K562 (cell line): ENCODE measurements around the gene ALKBH3. TPM values are rescaled to one million over a fixed set of nuclear protein-coding genes. Genes with fewer than 3 reads are reported as not detected.

Source experiments
- CBX1 ChIP-seq: sonication (generic); IDR thresholded peaks from 2 replicates; pipeline ENCODE4 v1.6.1; 2016; ENCODE audit warnings: antibody characterized with exemption, low read depth, mild to moderate bottlenecking
- E2F5 ChIP-seq: sonication (generic); formaldehyde crosslinking; IDR thresholded peaks from 2 replicates; pipeline ENCODE4 v1.8.0; 2022; ENCODE audit warnings: mild to moderate bottlenecking, missing genetic modification reagents
- EP300 ChIP-seq: IDR thresholded peaks from 2 replicates; pipeline ENCODE4 v1.6.1; 2012; ENCODE audit warnings: low read length, improper control_type of control experiment
- JUN ChIP-seq, 2 experiments: sonication (generic) in 1 of 2; formaldehyde crosslinking in 1 of 2; IDR thresholded peaks; 2 replicates each; pipeline versions ENCODE4 v1.6.1 to v1.8.0; 2012 to 2022; ENCODE audit warnings: borderline replicate concordance in 2 of 2, mild to moderate bottlenecking in 2 of 2, improper control_type of control experiment in 1 of 2, low read depth in 1 of 2, low read length in 1 of 2, missing genetic modification reagents in 1 of 2
- JUNB ChIP-seq: fragments of 450-650 bp; formaldehyde crosslinking; conservative IDR thresholded peaks from 2 replicates; pipeline ENCODE4 v1.4.0; 2020; ENCODE audit warnings: mild to moderate bottlenecking
- KAT7 ChIP-seq: sonication (generic); formaldehyde crosslinking; IDR thresholded peaks from 2 replicates; pipeline ENCODE4 v1.8.0; 2022; ENCODE audit warnings: missing genetic modification reagents, mild to moderate bottlenecking, borderline replicate concordance
- NFE2L1 ChIP-seq: fragments of 450-650 bp; IDR thresholded peaks from 2 replicates; pipeline ENCODE4 v1.6.1; 2016; ENCODE audit warnings: missing genetic modification characterization, low read depth, mild to moderate bottlenecking, missing compliant biosample characterization, moderate library complexity, borderline replicate concordance
- NKRF ChIP-seq: fragments of 450-650 bp; IDR thresholded peaks from 2 replicates; pipeline ENCODE4 v1.6.1; 2016; ENCODE audit warnings: borderline replicate concordance
- PHF21A ChIP-seq: fragments of 450-650 bp; IDR thresholded peaks from 2 replicates; pipeline ENCODE4 v1.6.1; 2017; ENCODE audit warnings: low read depth, borderline replicate concordance
- RCOR1 ChIP-seq, 2 experiments: IDR thresholded peaks; 2 replicates each; pipeline ENCODE4 v1.6.1; 2012; ENCODE audit warnings: low read depth in 2 of 2, low read length in 2 of 2, borderline replicate concordance in 1 of 2, improper control_type of control experiment in 1 of 2
- RHOXF2B ChIP-seq: fragments of 250-450 bp; sonication (Bioruptor Pico); conservative IDR thresholded peaks from 2 replicates; pipeline ENCODE4 v1.5.1; 2021
- SIN3A ChIP-seq, 2 experiments: fragments of 150-350 bp in 1 of 2; IDR thresholded peaks; 2 replicates each; pipeline ENCODE4 v1.6.1; 2011 to 2016; ENCODE audit warnings: borderline replicate concordance in 2 of 2, low read depth in 2 of 2, low read length in 2 of 2, mild to moderate bottlenecking in 2 of 2, moderate library complexity in 2 of 2; ENCODE audit not compliant: control insufficient read depth in 1 of 2
- ZNF124 ChIP-seq: sonication (generic); formaldehyde crosslinking; IDR thresholded peaks from 2 replicates; pipeline ENCODE4 v1.8.1; 2022; ENCODE audit warnings: missing genetic modification reagents
- ZNF263 ChIP-seq: sonication (generic); formaldehyde crosslinking; IDR thresholded peaks from 2 replicates; pipeline ENCODE4 v1.8.0; 2022; ENCODE audit warnings: mild to moderate bottlenecking, missing genetic modification reagents, borderline replicate concordance
- ZNF699 ChIP-seq: fragments of 250-450 bp; sonication (Bioruptor Pico); IDR thresholded peaks from 2 replicates; pipeline ENCODE4 v1.8.0; 2021; ENCODE audit warnings: mild to moderate bottlenecking, moderate library complexity; ENCODE audit not compliant: insufficient replicate concordance
- ZNF764 ChIP-seq: fragments of 250-450 bp; sonication (Bioruptor Pico); IDR thresholded peaks from 2 replicates; pipeline ENCODE4 v1.4.0; 2020; ENCODE audit warnings: low read depth, mild to moderate bottlenecking, moderate library complexity
- polyA plus RNA-seq, 8 experiments: library from polyadenylated mRNA; depleted of rRNA in 4 of 8; stranded (reverse) in 5 of 8; unstranded in 3 of 8; fragments of >200 nt; fragmentation: Nextera tagmentation in 2 of 8; fragmentation: Illumina TruSeq in 1 of 8; extraction: Ambion mirVana in 2 of 8; extraction: Trizol in 1 of 8; gene quantifications; 2 replicates each; pipeline versions ENCODE4 v1.2.1 to v1.2.3, GENCODE V29; 2011 to 2014; ENCODE audit warnings: inconsistent platforms in 1 of 8, missing spikeins in 1 of 8
- total RNA-seq, 7 experiments: library from RNA; depleted of rRNA in 6 of 7; stranded (reverse); fragments of >200 nt in 6 of 7; fragmentation: Illumina TruSeq in 2 of 7; extraction: Trizol in 2 of 7; gene quantifications; 2 replicates each; pipeline versions ENCODE4 v1.2.1 to v1.2.3, GENCODE V29; 2011 to 2021; ENCODE audit warnings: low replicate concordance in 1 of 7
- TF ChIP-seq, protein P1 (sequence below), 2 experiments: fragments of 250-450 bp in 1 of 2; fragments of 450-650 bp in 1 of 2; sonication (Bioruptor Pico) in 1 of 2; IDR thresholded peaks; 2 replicates each; pipeline versions ENCODE4 v1.6.1 to v1.8.0; 2016 to 2021; ENCODE audit warnings: mild to moderate bottlenecking in 2 of 2, moderate library complexity in 2 of 2, missing compliant biosample characterization in 1 of 2, missing genetic modification characterization in 1 of 2
- TF ChIP-seq, protein P2 (sequence below): sonication (generic); formaldehyde crosslinking; IDR thresholded peaks from 2 replicates; pipeline ENCODE4 v1.4.0; 2020; ENCODE audit warnings: mild to moderate bottlenecking, missing genetic modification reagents
- TF ChIP-seq, protein P3 (sequence below): IDR thresholded peaks from 2 replicates; pipeline ENCODE4 v1.6.1; 2011; ENCODE audit not compliant: insufficient read length; ENCODE audit errors: extremely low read depth

The ALKBH3 gene
- total and polyA plus RNA-seq, 9 of the 15 experiments (the other 6 are each of a cell fraction or from before 2014, with no cell fraction given), result 16.0 to 49.9 (median 36.5) TPM

DNA sequence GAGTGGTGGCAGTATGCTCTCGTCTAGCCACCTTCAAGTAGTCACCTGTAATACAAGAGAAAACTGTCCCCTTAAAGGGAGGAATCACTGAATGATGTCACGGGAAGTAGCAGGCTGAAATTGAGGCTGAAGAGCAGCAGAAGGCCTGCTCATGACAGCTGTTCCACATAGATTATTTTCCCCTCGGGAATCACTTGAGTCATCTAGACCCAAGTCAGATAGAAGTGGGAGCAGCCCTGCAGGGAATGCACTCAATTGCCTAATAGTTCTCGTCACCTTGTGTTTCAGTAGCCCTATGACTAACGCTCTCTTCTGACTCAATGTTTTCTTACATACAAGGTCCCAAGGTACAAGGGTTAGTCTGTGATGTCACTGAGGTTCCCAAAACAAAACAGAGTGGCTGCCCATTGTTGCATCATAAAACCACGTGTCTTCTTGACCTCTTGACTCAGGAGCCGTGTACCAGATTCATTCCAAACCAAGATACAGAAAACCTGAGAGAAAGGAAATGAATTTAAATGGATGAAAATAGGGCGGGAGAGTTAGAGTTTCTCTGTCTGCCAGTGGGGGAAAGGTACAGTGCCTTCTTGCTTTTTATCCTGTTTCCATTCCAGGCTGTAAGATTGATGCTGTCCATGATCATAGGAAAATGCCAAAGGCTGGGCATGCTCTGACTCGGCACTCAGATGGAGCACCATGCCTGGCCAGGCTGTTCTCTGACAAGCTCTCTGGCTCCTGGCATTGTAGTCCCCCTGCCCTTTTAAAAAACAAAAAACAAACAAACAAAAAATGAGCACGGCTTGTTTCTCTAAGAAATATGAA is 40.2 kb downstream of the ALKBH3 start (continued):
- TF ChIP-seq, protein P1, sequence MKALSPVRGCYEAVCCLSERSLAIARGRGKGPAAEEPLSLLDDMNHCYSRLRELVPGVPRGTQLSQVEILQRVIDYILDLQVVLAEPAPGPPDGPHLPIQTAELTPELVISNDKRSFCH (CRISPR knock-in tag; IDR thresholded peaks at IDR 0.05), result no peak
- TF ChIP-seq, protein P1 (tag; IDR thresholded peaks at IDR 0.05), result no peak; the same call in 1 of the 2 replicates
- no peak for TF ChIP-seq E2F5 (CRISPR knock-in tag)
- TF ChIP-seq, protein P2, sequence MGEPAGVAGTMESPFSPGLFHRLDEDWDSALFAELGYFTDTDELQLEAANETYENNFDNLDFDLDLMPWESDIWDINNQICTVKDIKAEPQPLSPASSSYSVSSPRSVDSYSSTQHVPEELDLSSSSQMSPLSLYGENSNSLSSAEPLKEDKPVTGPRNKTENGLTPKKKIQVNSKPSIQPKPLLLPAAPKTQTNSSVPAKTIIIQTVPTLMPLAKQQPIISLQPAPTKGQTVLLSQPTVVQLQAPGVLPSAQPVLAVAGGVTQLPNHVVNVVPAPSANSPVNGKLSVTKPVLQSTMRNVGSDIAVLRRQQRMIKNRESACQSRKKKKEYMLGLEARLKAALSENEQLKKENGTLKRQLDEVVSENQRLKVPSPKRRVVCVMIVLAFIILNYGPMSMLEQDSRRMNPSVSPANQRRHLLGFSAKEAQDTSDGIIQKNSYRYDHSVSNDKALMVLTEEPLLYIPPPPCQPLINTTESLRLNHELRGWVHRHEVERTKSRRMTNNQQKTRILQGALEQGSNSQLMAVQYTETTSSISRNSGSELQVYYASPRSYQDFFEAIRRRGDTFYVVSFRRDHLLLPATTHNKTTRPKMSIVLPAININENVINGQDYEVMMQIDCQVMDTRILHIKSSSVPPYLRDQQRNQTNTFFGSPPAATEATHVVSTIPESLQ (CRISPR knock-in tag), result no peak
- no peak for TF ChIP-seq PHF21A
- TF ChIP-seq ZNF124 (CRISPR knock-in tag), result no peak
- no peak for TF ChIP-seq CBX1
- peak; percentile 96 for TF ChIP-seq JUN (IDR thresholded peaks at IDR 0.05; ENCODE audit: borderline replicate concordance, low read depth, low read length)
- no peak for TF ChIP-seq JUN (CRISPR knock-in tag; IDR thresholded peaks at IDR 0.05; ENCODE audit: borderline replicate concordance)
- TF ChIP-seq, protein P3, sequence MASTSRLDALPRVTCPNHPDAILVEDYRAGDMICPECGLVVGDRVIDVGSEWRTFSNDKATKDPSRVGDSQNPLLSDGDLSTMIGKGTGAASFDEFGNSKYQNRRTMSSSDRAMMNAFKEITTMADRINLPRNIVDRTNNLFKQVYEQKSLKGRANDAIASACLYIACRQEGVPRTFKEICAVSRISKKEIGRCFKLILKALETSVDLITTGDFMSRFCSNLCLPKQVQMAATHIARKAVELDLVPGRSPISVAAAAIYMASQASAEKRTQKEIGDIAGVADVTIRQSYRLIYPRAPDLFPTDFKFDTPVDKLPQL, result no peak
- no peak for TF ChIP-seq NKRF
- no peak; the same call in 1 of the 2 replicates for TF ChIP-seq ZNF263
- peak; percentile 64; the same call in 1 of the 2 replicates for TF ChIP-seq JUNB (CRISPR knock-in tag)
- 0 out of 4 replicates have a peak, but pooled peaks of 1 of the 2 experiments have one; percentile 56 for TF ChIP-seq RCOR1 (IDR thresholded peaks at IDR 0.05; ENCODE audit: borderline replicate concordance in 1 of 2, low read depth in 2 of 2, low read length in 2 of 2)
- no peak for TF ChIP-seq KAT7
- peak; percentile 85 for TF ChIP-seq EP300
- no peak for TF ChIP-seq RHOXF2B (CRISPR knock-in tag)
- TF ChIP-seq NFE2L1, result no peak
- TF ChIP-seq SIN3A (IDR thresholded peaks at IDR 0.05; ENCODE audit: borderline replicate concordance in 2 of 2, control insufficient read depth in 1 of 2, low read depth in 2 of 2, low read length in 2 of 2), result no peak
- TF ChIP-seq ZNF764 (CRISPR knock-in tag), result no peak
- no peak for TF ChIP-seq ZNF699 (CRISPR knock-in tag)
